Endothelial cell of umbilical vein (primary cell): ENCODE results near the gene JDP2. TPM values are rescaled to one million over a fixed set of nuclear protein-coding genes. Genes with fewer than 3 reads are reported as not detected.

ENCODE experiments used
- BruUV-seq: library from RNA; stranded (reverse); fragments of 400-500 nt; replicated peaks from 2 replicates; lab custom pipeline; 2021; lab: Mats Ljungman, UMichigan
- CTCF ChIA-PET: fragments of 300-600, 350-600 bp; sonication (Branson Sonifier 250); formaldehyde crosslinking; loops from one replicate; lab custom pipeline; 2021; ENCODE audit warnings: antibody characterized with exemption, inconsistent platforms; lab: Charles Lee
- POLR2A ChIA-PET: fragments of 300-600, 350-600 bp; sonication (Branson Sonifier 250); formaldehyde crosslinking; loops from one replicate; lab custom pipeline; 2021; ENCODE audit warnings: antibody characterized with exemption, inconsistent platforms; lab: Charles Lee
- DNase-seq: peaks from one replicate; pipeline ENCODE4 v3.0.0-alpha.2; 2011; ENCODE audit warnings: low read depth, low spot score
- FAIRE-seq: peaks from 2 replicates; lab custom pipeline; 2011; peaks lifted over from hg19 to GRCh38; lab: Jason Lieb, UNC
- H2AFZ ChIP-seq: 2 replicates; pipeline ENCODE4 v1.6.0; 2012; ENCODE audit warnings: low read depth, low read length, control low read depth, inconsistent platforms
- H3K27ac ChIP-seq: 2 replicates; pipeline ENCODE4 v1.5.1; 2011; ENCODE audit warnings: low read depth, mild to moderate bottlenecking, control low read depth, low read length, moderate library complexity; ENCODE audit not compliant: insufficient read depth
- H3K27me3 ChIP-seq, 2 experiments: 2 replicates each; pipeline versions ENCODE4 v1.6.0 to v1.6.1; 2011; ENCODE audit warnings: low read length in 2 of 2, mixed read lengths in 1 of 2; ENCODE audit not compliant: control insufficient read depth in 2 of 2, insufficient read depth in 2 of 2
- H3K36me3 ChIP-seq, 2 experiments: 2 replicates in 1 of 2; 3 replicates in 1 of 2; pipeline ENCODE4 v1.5.1; 2011; ENCODE audit warnings: low read length in 2 of 2, mild to moderate bottlenecking in 1 of 2, moderate library complexity in 1 of 2; ENCODE audit not compliant: control insufficient read depth in 2 of 2, insufficient read depth in 2 of 2; ENCODE audit errors: extremely low read depth in 1 of 2
- H3K4me1 ChIP-seq: 3 replicates; pipeline ENCODE4 v1.5.1; 2011; ENCODE audit warnings: mild to moderate bottlenecking, low read length; ENCODE audit not compliant: control insufficient read depth, insufficient read depth; ENCODE audit errors: extremely low read depth
- H3K4me2 ChIP-seq: 2 replicates; pipeline ENCODE4 v1.6.1; 2011; ENCODE audit warnings: low read length, control low read depth, mixed read lengths; ENCODE audit not compliant: insufficient read depth
- H3K4me3 ChIP-seq, 3 experiments: fragments of 200-600 bp in 1 of 3; sonication (generic), shearing (Covaris generic) in 1 of 3; replicated peaks in 1 of 3; 2 replicates each; pipeline ENCODE4 v1.5.1; 2011 to 2016; ENCODE audit warnings: control low read depth in 3 of 3, low read length in 3 of 3, mild to moderate bottlenecking in 2 of 3, inconsistent platforms in 1 of 3, low read depth in 1 of 3, moderate library complexity in 1 of 3; ENCODE audit not compliant: insufficient read depth in 1 of 3
- H3K79me2 ChIP-seq: 2 replicates; pipeline ENCODE4 v1.6.0; 2012; ENCODE audit warnings: low read length, inconsistent platforms; ENCODE audit not compliant: control insufficient read depth, insufficient read depth
- H3K9ac ChIP-seq: replicated peaks from 2 replicates; pipeline ENCODE3; 2011; ENCODE audit warnings: low read length, control low read depth; ENCODE audit not compliant: insufficient read depth; ENCODE audit errors: extremely low read depth
- H3K9me1 ChIP-seq: replicated peaks from 3 replicates; pipeline ENCODE4 v1.6.0; 2011; ENCODE audit warnings: mild to moderate bottlenecking, low read length; ENCODE audit not compliant: control insufficient read depth, insufficient read depth; ENCODE audit errors: extremely low read depth
- H3K9me3 ChIP-seq: replicated peaks from 2 replicates; pipeline ENCODE4 v1.5.1; 2012; ENCODE audit warnings: low read length, inconsistent platforms; ENCODE audit not compliant: control insufficient read depth, insufficient read depth
- H4K20me1 ChIP-seq: replicated peaks from 2 replicates; pipeline ENCODE3; 2011; ENCODE audit warnings: mild to moderate bottlenecking, low read length; ENCODE audit not compliant: control insufficient read depth, insufficient read depth; ENCODE audit errors: extremely low read depth
- CTCF ChIP-seq, 2 donors: IDR thresholded peaks; 1 replicate in 1 of 2; 2 replicates in 1 of 2; pipeline ENCODE4 v1.5.1; 2011; ENCODE audit warnings: low read length in 2 of 2, mild to moderate bottlenecking in 2 of 2, moderate library complexity in 2 of 2, control low read depth in 1 of 2, inconsistent platforms in 1 of 2, low read depth in 1 of 2; ENCODE audit not compliant: insufficient read depth in 1 of 2; ENCODE audit errors: extremely low read depth in 1 of 2
- EZH2 ChIP-seq: IDR thresholded peaks from 2 replicates; pipeline ENCODE4 v1.6.1; 2012; ENCODE audit warnings: borderline replicate concordance, low read depth, mild to moderate bottlenecking, moderate library complexity, low read length, inconsistent platforms; ENCODE audit not compliant: severe bottlenecking
- FOS ChIP-seq: IDR thresholded peaks from 2 replicates; pipeline ENCODE4 v1.6.1; 2011; ENCODE audit warnings: mild to moderate bottlenecking, low read length, moderate library complexity, borderline replicate concordance; ENCODE audit not compliant: insufficient read depth
- GATA2 ChIP-seq: IDR thresholded peaks from 2 replicates; pipeline ENCODE4 v1.7.0; 2011; ENCODE audit warnings: low read depth, mild to moderate bottlenecking, moderate library complexity, mixed read lengths, low read length; ENCODE audit not compliant: insufficient read length, insufficient read depth
- JUN ChIP-seq: IDR thresholded peaks from 2 replicates; pipeline ENCODE4 v1.6.1; 2011; ENCODE audit warnings: borderline replicate concordance, low read depth; ENCODE audit not compliant: insufficient read length, insufficient read depth
- MAX ChIP-seq: IDR thresholded peaks from 2 replicates; pipeline ENCODE4 v1.6.1; 2011; ENCODE audit not compliant: insufficient read depth, insufficient read length
- MYC ChIP-seq: IDR thresholded peaks from one replicate; pipeline ENCODE4 v1.6.1; 2011; ENCODE audit warnings: mild to moderate bottlenecking, low read depth, low read length
- POLR2A ChIP-seq: IDR thresholded peaks from 2 replicates; pipeline ENCODE4 v1.6.1; 2012; ENCODE audit warnings: low read depth, mild to moderate bottlenecking, control low read depth, low read length
- POLR2AphosphoS5 ChIP-seq: IDR thresholded peaks from 2 replicates; pipeline ENCODE4 v1.6.1; 2012; ENCODE audit warnings: low read depth, mild to moderate bottlenecking, control low read depth, low read length, moderate library complexity; ENCODE audit not compliant: insufficient read depth
- dilution Hi-C: fragments of 300-500 bp; cut with MboI; formaldehyde crosslinking; loops from one replicate; pipeline ENCODE4 v1.15.0; 2019; ENCODE audit warnings: low sequenced_read_pairs; ENCODE audit not compliant: extremely low pct_ligation_motif_present
- intact Hi-C: fragments of 100-400 bp; cut with micrococcal nuclease; formaldehyde crosslinking; loops from one replicate; pipeline ENCODE4 v1.10.0; 2022
- polyA plus RNA-seq, 4 experiments: library from polyadenylated mRNA; depleted of rRNA in 3 of 4; stranded (reverse) in 3 of 4; unstranded in 1 of 4; fragments of >200 nt; gene quantifications; 2 replicates each; pipeline versions ENCODE4 v1.2.1 to v1.2.3, GENCODE V29; 2011 to 2012; ENCODE audit warnings: missing spikeins in 1 of 4
- total RNA-seq: library from RNA; stranded (reverse); gene quantifications from 2 replicates; pipeline ENCODE4 v1.2.3, GENCODE V29; 2021

Gene JDP2
- total and polyA plus RNA-seq, 2 donors (not counting 3 experiments of a cell fraction or from before 2014, with no cell fraction given), result 3.2 to 10.6 TPM

GRCh38 chr14:75442166-75442565 is 14.3 kb downstream of the JDP2 start:
- peaks cover 3% of the 10 kb centered on the region for H3K4me1 ChIP-seq

More at GRCh38 chr14:75442166-75442565, 14.3 kb downstream of the JDP2 start:
- no peaks in the 10 kb centered on the region for H4K20me1 ChIP-seq
- no peak overlapping the region for H2AFZ ChIP-seq
- no peaks in the 10 kb centered on the region for H3K79me2 ChIP-seq
- no peak overlapping the region for H3K4me2 ChIP-seq
- DNase-seq (no peak), FAIRE-seq (no peak)
- no peaks in the 10 kb centered on the region for H3K9me3 ChIP-seq
- H3K27me3 ChIP-seq, result no peaks in the 10 kb centered on the region
- ChIA-PET CTCF (no interaction called here), POLR2A (no interaction called here)
- H3K9ac ChIP-seq, result no peak overlapping the region
- dilution Hi-C loops (no loop called here), intact Hi-C loops (no loop called here)
- BruUV-seq, result no TSS peak
- no peaks in the 10 kb centered on the region for H3K9me1 ChIP-seq
- TF ChIP-seq MAX (no peak), POLR2AphosphoS5 (no peak), JUN (no peak), MYC (no peak), CTCF (IDR thresholded peaks at IDR 0.05; ENCODE audit: extremely low read depth in 1 of 2, insufficient read depth in 1 of 2, low read depth in 1 of 2, low read length in 2 of 2) (no peak), FOS (no peak), GATA2 (no peak), POLR2A (no peak), EZH2 (no peak)
- no peaks in the 10 kb centered on the region for H3K36me3 ChIP-seq
- H3K27ac ChIP-seq, result no peak overlapping the region
- H3K4me3 ChIP-seq, result no peak overlapping the region
